Astrocyte (in vitro differentiated cells and primary cell): ENCODE results near the gene SEC24A. TPM values are rescaled to one million over a fixed set of nuclear protein-coding genes. Genes with fewer than 3 reads are reported as not detected.
"Not testable (repeated sequence)": the region's sequence is repeated elsewhere in the genome, so short reads cannot be mapped to it uniquely, and the experiment has no call there.

ENCODE experiments used
- DNase-seq: peaks from one replicate; pipeline ENCODE4 v3.0.0-alpha.2; 2010; ENCODE audit warnings: low read depth
- FAIRE-seq: peaks from 2 replicates; lab custom pipeline; 2011; peaks lifted over from hg19 to GRCh38; lab: Jason Lieb, UNC
- H2AFZ ChIP-seq: 2 replicates; pipeline ENCODE4 v1.6.0; 2012; ENCODE audit warnings: low read depth, low read length, inconsistent platforms
- H3K27ac ChIP-seq: 2 replicates; pipeline ENCODE4 v1.5.1; 2011; ENCODE audit warnings: low read depth, low read length, inconsistent platforms
- H3K27me3 ChIP-seq: 2 replicates; pipeline ENCODE4 v1.6.0; 2011; ENCODE audit warnings: low read length, inconsistent platforms; ENCODE audit not compliant: insufficient read depth
- H3K36me3 ChIP-seq: 2 replicates; pipeline ENCODE4 v1.5.1; 2011; ENCODE audit warnings: low read length, inconsistent platforms; ENCODE audit not compliant: insufficient read depth
- H3K4me1 ChIP-seq: 2 replicates; pipeline ENCODE4 v1.5.1; 2011; ENCODE audit warnings: low read length, inconsistent platforms; ENCODE audit not compliant: insufficient read depth
- H3K4me2 ChIP-seq: 2 replicates; pipeline ENCODE4 v1.6.0; 2012; ENCODE audit warnings: low read length, inconsistent platforms
- H3K4me3 ChIP-seq: 2 replicates; pipeline ENCODE4 v1.5.1; 2011; ENCODE audit warnings: low read depth, mild to moderate bottlenecking, low read length, inconsistent platforms; ENCODE audit not compliant: insufficient read depth
- H3K79me2 ChIP-seq: 2 replicates; pipeline ENCODE4 v1.6.0; 2012; ENCODE audit warnings: mild to moderate bottlenecking, low read length, inconsistent platforms; ENCODE audit not compliant: insufficient read depth
- H3K9ac ChIP-seq: 2 replicates; pipeline ENCODE4 v1.6.0; 2012; ENCODE audit warnings: mild to moderate bottlenecking, low read length, inconsistent platforms
- H3K9me3 ChIP-seq: 2 replicates; pipeline ENCODE4 v1.5.1; 2012; ENCODE audit warnings: low read depth, mild to moderate bottlenecking, low read length, inconsistent platforms; ENCODE audit not compliant: insufficient read depth
- H4K20me1 ChIP-seq: 2 replicates; pipeline ENCODE4 v1.6.0; 2012; ENCODE audit warnings: low read length, inconsistent platforms; ENCODE audit not compliant: insufficient read depth
- H3K27ac Mint-ChIP-seq: one replicate; pipeline ENCODE4 v1.8.0; 2021; ENCODE audit warnings: mild to moderate bottlenecking, mixed read lengths; ENCODE audit not compliant: unreplicated experiment
- H3K27me3 Mint-ChIP-seq: one replicate; pipeline ENCODE4 v1.8.0; 2021; ENCODE audit warnings: low read depth, mixed read lengths; ENCODE audit not compliant: unreplicated experiment
- H3K36me3 Mint-ChIP-seq: one replicate; pipeline ENCODE4 v1.8.0; 2021; ENCODE audit warnings: low read depth, mixed read lengths; ENCODE audit not compliant: unreplicated experiment
- H3K4me1 Mint-ChIP-seq: one replicate; pipeline ENCODE4 v1.8.0; 2021; ENCODE audit warnings: low read depth, mixed read lengths; ENCODE audit not compliant: unreplicated experiment
- H3K4me3 Mint-ChIP-seq: one replicate; pipeline ENCODE4 v1.8.0; 2021; ENCODE audit warnings: mild to moderate bottlenecking, moderate library complexity, mixed read lengths; ENCODE audit not compliant: unreplicated experiment
- H3K9me3 Mint-ChIP-seq: one replicate; pipeline ENCODE4 v1.8.0; 2021; ENCODE audit warnings: mild to moderate bottlenecking, mixed read lengths; ENCODE audit not compliant: unreplicated experiment
- CTCF ChIP-seq: IDR thresholded peaks from 2 replicates; pipeline ENCODE4 v1.5.1; 2011; ENCODE audit warnings: low read depth, mild to moderate bottlenecking, inconsistent platforms, low read length, moderate library complexity; ENCODE audit not compliant: insufficient read depth
- EZH2 ChIP-seq: IDR thresholded peaks from 2 replicates; pipeline ENCODE4 v1.6.1; 2012; ENCODE audit warnings: mild to moderate bottlenecking, low read length, inconsistent platforms; ENCODE audit not compliant: insufficient read depth
- total RNA-seq: library from RNA; stranded (reverse); gene quantifications from 2 replicates; pipeline ENCODE4 v1.2.1, GENCODE V29; 2021

The SEC24A gene
- total RNA-seq, 1 donor from 2014 or later: 51.9 TPM

DNA sequence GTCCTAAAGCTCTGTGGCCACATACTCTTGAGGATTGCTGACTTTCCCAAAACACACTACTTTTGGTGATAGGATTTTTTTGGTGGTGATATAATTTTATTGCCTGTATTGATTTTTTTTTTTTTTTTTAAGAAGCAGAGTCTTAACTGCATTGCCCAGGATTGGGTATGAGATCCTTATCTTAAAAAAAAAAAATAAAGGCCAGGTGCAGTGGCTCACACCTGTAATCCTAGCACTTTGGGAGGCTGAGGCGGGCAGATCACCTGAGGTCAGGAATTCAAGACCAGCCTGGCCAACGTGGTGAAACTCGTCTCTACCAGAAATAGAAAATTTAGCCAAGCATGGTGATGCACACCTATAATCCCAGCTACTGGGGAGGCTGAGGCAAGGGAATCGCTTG, 28.8 kb downstream of the SEC24A start:
- H3K27me3 ChIP-seq, DNase-seq, H3K27me3 Mint-ChIP-seq, H3K9me3 ChIP-seq, H3K27ac ChIP-seq, FAIRE-seq, H2AFZ ChIP-seq, H3K9ac ChIP-seq, H3K4me1 ChIP-seq, H3K4me2 ChIP-seq, H3K4me1 Mint-ChIP-seq, H3K4me3 Mint-ChIP-seq, H3K36me3 Mint-ChIP-seq, H3K27ac Mint-ChIP-seq, H3K9me3 Mint-ChIP-seq, H3K4me3 ChIP-seq: not testable (repeated sequence)
- H3K79me2 ChIP-seq: peaks cover 13% of the 10 kb centered on the region
- peaks cover 24% of the 10 kb centered on the region for H4K20me1 ChIP-seq
- peaks cover 46% of the 10 kb centered on the region for H3K36me3 ChIP-seq

DNA sequence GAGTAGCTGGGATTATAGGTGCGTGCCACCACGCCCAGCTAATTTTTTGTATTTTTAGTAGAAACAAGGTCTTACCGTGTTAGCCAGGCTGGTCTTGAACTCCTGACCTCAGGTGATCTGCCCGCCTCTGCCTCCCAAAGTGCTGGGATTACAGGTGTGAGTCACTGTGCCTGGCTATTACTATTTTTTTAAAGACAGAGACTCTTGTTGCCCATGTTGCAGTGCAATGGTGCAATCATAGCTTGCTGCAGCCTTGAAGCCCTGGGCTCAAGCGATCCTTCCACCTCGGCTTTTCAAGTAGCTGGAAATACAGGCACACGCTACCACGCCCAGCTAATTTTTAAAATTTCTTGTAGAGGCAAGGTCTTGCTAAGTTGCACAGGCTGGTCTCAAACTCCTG, 41.6 kb downstream of the SEC24A start:
- Histone ChIP-seq H4K20me1 (peaks cover 20% of the 10 kb centered on the region), H3K36me3 (peaks cover 60% of the 10 kb centered on the region)
- not testable (repeated sequence) for H3K4me3 Mint-ChIP-seq, H3K27ac ChIP-seq, FAIRE-seq, H3K4me1 Mint-ChIP-seq, H3K4me1 ChIP-seq, H3K4me3 ChIP-seq, H3K9me3 ChIP-seq, H2AFZ ChIP-seq, H3K9me3 Mint-ChIP-seq, H3K27me3 ChIP-seq, H3K4me2 ChIP-seq, H3K79me2 ChIP-seq, H3K27me3 Mint-ChIP-seq, H3K9ac ChIP-seq, DNase-seq, H3K27ac Mint-ChIP-seq
- H3K36me3 Mint-ChIP-seq: peaks cover 25% of the 10 kb centered on the region

DNA sequence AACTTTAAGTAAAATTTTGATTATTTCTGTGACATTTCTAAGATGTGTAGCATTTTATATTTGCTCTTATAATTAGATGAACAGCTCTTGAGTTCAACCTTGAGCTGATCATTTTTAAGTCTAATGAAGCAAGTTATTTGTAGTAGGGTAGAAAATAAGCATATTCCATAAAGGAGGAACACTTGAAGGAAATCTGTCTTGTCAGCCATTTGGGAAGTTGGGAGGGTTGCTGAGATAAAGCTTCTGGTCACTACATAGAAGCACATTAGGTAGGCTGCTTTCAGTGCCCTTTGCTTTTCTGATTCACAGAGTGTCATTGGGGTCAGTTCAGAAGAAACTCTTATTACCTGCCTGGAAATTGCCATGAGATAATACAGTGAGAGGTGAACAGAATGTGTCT, 44.1 kb downstream of the SEC24A start:
- Histone ChIP-seq H3K79me2 (no peaks in the 10 kb centered on the region), H3K4me2 (no peak overlapping the region), H4K20me1 (peaks cover 20% of the 10 kb centered on the region), H3K9ac (no peak overlapping the region), H2AFZ (no peak overlapping the region), H3K9me3 (no peaks in the 10 kb centered on the region), H3K4me1 (no peaks in the 10 kb centered on the region), H3K4me3 (no peak overlapping the region), H3K36me3 (peaks cover 56% of the 10 kb centered on the region), H3K27me3 (no peaks in the 10 kb centered on the region), H3K27ac (no peak overlapping the region)
- Mint-ChIP-seq H3K27me3 (no peaks in the 10 kb centered on the region), H3K4me1 (peaks cover 1% of the 10 kb centered on the region), H3K4me3 (no peak overlapping the region), H3K27ac (no peak overlapping the region), H3K36me3 (peaks cover 23% of the 10 kb centered on the region), H3K9me3 (no peaks in the 10 kb centered on the region)
- no peak for DNase-seq
- no peak for TF ChIP-seq EZH2
- TF ChIP-seq CTCF: no peak
- no peak for FAIRE-seq

DNA sequence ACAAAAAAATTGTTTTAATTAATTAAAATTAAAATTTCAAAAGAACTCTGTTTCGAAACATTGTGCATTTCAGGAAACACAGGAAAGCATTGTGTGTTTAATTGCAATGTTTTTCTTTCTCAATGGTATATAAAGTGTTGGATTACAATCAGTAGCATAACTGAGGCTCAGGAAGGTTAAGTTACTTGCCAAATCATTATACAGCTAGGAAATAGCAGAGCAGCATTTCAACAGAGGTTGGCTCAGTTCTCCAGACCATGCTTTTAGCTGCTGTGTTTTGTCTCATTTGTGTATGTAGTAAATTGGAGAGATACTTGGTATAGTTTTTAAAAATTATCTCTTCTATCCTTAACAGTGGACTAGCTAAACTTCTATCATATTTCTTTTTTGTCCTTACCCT, 59.7 kb downstream of the SEC24A start:
- FAIRE-seq: no peak
- no peaks in the 10 kb centered on the region for H3K9me3 ChIP-seq

More for the DNA sequence above, 59.7 kb downstream of the SEC24A start:
- Mint-ChIP-seq H3K27me3 (no peaks in the 10 kb centered on the region), H3K36me3 (peaks cover 17% of the 10 kb centered on the region), H3K4me3 (no peak overlapping the region), H3K27ac (no peak overlapping the region), H3K9me3 (no peaks in the 10 kb centered on the region), H3K4me1 (no peaks in the 10 kb centered on the region)
- Histone ChIP-seq H3K4me1 (no peaks in the 10 kb centered on the region), H3K27me3 (no peaks in the 10 kb centered on the region), H3K9ac (no peak overlapping the region), H3K4me3 (no peak overlapping the region), H3K36me3 (peaks cover 57% of the 10 kb centered on the region), H2AFZ (no peak overlapping the region), H3K4me2 (no peak overlapping the region), H4K20me1 (peaks cover 12% of the 10 kb centered on the region), H3K79me2 (no peaks in the 10 kb centered on the region), H3K27ac (no peak overlapping the region)
- TF ChIP-seq CTCF: no peak
- no peak for TF ChIP-seq EZH2
- no peak for DNase-seq
